SK-N-SH treated with all-trans-retinoic acid at 6 μM for 48 hours (cell line): Measurements from ENCODE around the gene CDH22.

ENCODE experiments used
- CREB5 ChIP-seq: fragments of 250-450 bp; sonication (Bioruptor Pico); IDR thresholded peaks from 2 replicates; pipeline ENCODE4 v1.5.1; 2020; ENCODE audit warnings: low read depth, mild to moderate bottlenecking, moderate library complexity
- ESRRG ChIP-seq: fragments of 250-450 bp; sonication (Bioruptor Pico); IDR thresholded peaks from 2 replicates; pipeline ENCODE4 v1.6.1; 2021; ENCODE audit warnings: mild to moderate bottlenecking
- PATZ1 ChIP-seq: fragments of 250-450 bp; sonication (Bioruptor Pico); IDR thresholded peaks from 2 replicates; pipeline ENCODE4 v1.8.0; 2020; ENCODE audit warnings: mild to moderate bottlenecking, moderate library complexity, borderline replicate concordance
- ZC3H10 ChIP-seq: fragments of 250-450 bp; sonication (Bioruptor Pico); IDR thresholded peaks from 2 replicates; pipeline ENCODE4 v1.5.1; 2021; ENCODE audit warnings: mild to moderate bottlenecking, moderate library complexity
- ZFP3 ChIP-seq: fragments of 250-450 bp; sonication (Bioruptor Pico); IDR thresholded peaks from 2 replicates; pipeline ENCODE4 v1.5.0; 2020; ENCODE audit warnings: mild to moderate bottlenecking, moderate library complexity
- ZNF565 ChIP-seq: fragments of 450-650 bp; formaldehyde crosslinking; conservative IDR thresholded peaks from 2 replicates; pipeline ENCODE4 v1.5.0; 2020; ENCODE audit warnings: low read depth, mild to moderate bottlenecking, moderate library complexity

- no peak for TF ChIP-seq PATZ1 (CRISPR knock-in tag)
- TF ChIP-seq ZNF565 (CRISPR knock-in tag), result no peak
- TF ChIP-seq ZC3H10 (CRISPR knock-in tag), result no peak
- TF ChIP-seq CREB5 (CRISPR knock-in tag), result no peak
- no peak for TF ChIP-seq ZFP3 (CRISPR knock-in tag)
- no peak for TF ChIP-seq ESRRG (CRISPR knock-in tag)
Observed at GRCh38 chr20:46169245-46170171, 138.8 kb downstream of the CDH22 start.
